Prostate gland (tissue), 2 donors: Measurements from ENCODE around the gene NUTM2F.
"Not testable (repeated sequence)": the region's sequence is repeated elsewhere in the genome, so short reads cannot be mapped to it uniquely, and the experiment has no call there.

Experiments used
- POLR2A ChIP-seq: fragments of 450-650 bp; IDR thresholded peaks from one replicate; pipeline ENCODE4 v1.6.1; 2016; ENCODE audit warnings: antibody characterized with exemption, mild to moderate bottlenecking
- TF ChIP-seq, protein P1 (sequence below), 4 experiments: fragments of 200-600 bp in 2 of 4; fragments of 450-650 bp in 2 of 4; sonication (generic) in 2 of 4; IDR thresholded peaks; 1 replicate in 3 of 4; 2 replicates in 1 of 4; pipeline ENCODE4 v1.5.1; 2016 to 2019; ENCODE audit warnings: antibody characterized with exemption in 4 of 4, mild to moderate bottlenecking in 2 of 4, moderate library complexity in 2 of 4

DNA sequence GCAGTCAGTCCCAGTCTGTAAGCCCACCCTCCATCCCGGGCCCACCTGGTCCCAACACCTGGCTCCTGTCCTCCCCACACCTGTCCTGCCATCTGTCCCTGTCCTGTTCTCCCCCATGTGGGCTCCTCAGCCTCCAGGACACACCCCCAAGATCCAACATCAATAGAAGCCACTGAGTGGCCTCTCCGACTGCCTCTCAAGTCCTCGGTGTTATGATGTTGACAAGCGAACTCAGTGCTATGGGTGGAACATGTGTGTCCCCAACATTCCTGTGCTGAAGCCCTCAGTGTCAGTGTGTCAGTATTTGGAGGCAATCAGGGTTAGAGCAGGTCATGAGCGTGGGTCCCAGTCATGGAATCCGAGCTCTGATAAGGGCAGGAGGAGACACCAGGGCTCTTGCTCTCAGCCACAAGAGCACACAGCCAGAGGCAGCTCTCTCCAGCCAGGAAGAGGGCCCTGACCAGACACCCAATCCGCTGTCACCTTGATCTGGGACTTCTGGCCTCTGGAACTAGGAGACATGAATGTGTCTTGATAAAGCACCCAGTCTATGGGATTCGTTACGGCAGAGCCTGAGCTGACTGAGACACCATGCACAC lies 6.0 kb downstream of the NUTM2F start:
- TF ChIP-seq POLR2A, result not testable (repeated sequence)
- TF ChIP-seq, protein P1, sequence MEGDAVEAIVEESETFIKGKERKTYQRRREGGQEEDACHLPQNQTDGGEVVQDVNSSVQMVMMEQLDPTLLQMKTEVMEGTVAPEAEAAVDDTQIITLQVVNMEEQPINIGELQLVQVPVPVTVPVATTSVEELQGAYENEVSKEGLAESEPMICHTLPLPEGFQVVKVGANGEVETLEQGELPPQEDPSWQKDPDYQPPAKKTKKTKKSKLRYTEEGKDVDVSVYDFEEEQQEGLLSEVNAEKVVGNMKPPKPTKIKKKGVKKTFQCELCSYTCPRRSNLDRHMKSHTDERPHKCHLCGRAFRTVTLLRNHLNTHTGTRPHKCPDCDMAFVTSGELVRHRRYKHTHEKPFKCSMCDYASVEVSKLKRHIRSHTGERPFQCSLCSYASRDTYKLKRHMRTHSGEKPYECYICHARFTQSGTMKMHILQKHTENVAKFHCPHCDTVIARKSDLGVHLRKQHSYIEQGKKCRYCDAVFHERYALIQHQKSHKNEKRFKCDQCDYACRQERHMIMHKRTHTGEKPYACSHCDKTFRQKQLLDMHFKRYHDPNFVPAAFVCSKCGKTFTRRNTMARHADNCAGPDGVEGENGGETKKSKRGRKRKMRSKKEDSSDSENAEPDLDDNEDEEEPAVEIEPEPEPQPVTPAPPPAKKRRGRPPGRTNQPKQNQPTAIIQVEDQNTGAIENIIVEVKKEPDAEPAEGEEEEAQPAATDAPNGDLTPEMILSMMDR (IDR thresholded peaks at IDR 0.05), result not testable (repeated sequence)
